Measurements from ENCODE around the gene XAGE2. TPM values are rescaled to one million over a fixed set of nuclear protein-coding genes. Genes with fewer than 3 reads are reported as not detected.

Gene XAGE2
- total and polyA plus RNA-seq, 4 experiments from 2014 or later = not detected

DNA sequence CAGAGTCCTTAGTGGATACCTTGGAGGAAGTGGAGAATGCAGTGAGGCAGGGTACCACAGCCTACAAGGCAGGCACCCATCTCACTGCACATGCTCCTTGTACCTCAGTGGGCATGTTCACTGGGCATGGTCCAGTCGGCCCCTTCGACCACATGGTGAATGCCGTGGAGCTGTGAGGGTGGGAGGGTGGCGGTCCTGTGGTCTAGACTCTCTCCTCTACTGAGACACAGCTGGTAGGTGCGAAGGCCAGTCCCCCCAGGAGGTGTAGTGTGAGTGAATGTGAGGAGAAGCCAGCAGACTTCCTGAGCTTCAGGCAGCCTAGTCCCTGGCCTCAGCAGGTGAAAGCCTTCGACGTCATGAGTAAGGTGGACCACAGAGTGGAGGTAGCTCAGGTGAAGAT, 12.2 kb downstream of the XAGE2 start:
- no peaks in the 10 kb centered on the region for H3K9me3 Mint-ChIP-seq
- H3K4me1 Mint-ChIP-seq = no peaks in the 10 kb centered on the region
- CTCF ChIA-PET (ENCODE audit: partially characterized antibody) = no interaction called here
- Histone ChIP-seq H3K36me3 (ENCODE audit: insufficient read depth, low read length) (no peaks in the 10 kb centered on the region), H3K9me3 (ENCODE audit: control insufficient read depth in 1 of 2, low read length in 2 of 2) (no peaks in the 10 kb centered on the region), H3K27me3 (ENCODE audit: insufficient read depth, low read length) (no peaks in the 10 kb centered on the region), H3K4me3 (ENCODE audit: low read length in 2 of 2) (no peak overlapping the region), H3K27ac (ENCODE audit: low read depth, low read length) (no peak overlapping the region), H3K4me1 (ENCODE audit: insufficient read depth, low read length) (no peaks in the 10 kb centered on the region)
- POLR2A ChIA-PET (ENCODE audit: partially characterized antibody) = no interaction called here
- no peak overlapping the region for H3K27ac Mint-ChIP-seq
- intact Hi-C loops (cut with micrococcal nuclease) = no loop called here
- peaks cover 2 to 8% of the 10 kb centered on the region in 2 donors for H3K27me3 Mint-ChIP-seq
- no peaks in the 10 kb centered on the region for H3K36me3 Mint-ChIP-seq
- no peak overlapping the region for H3K4me3 Mint-ChIP-seq
- DNase-seq = no peak

DNA sequence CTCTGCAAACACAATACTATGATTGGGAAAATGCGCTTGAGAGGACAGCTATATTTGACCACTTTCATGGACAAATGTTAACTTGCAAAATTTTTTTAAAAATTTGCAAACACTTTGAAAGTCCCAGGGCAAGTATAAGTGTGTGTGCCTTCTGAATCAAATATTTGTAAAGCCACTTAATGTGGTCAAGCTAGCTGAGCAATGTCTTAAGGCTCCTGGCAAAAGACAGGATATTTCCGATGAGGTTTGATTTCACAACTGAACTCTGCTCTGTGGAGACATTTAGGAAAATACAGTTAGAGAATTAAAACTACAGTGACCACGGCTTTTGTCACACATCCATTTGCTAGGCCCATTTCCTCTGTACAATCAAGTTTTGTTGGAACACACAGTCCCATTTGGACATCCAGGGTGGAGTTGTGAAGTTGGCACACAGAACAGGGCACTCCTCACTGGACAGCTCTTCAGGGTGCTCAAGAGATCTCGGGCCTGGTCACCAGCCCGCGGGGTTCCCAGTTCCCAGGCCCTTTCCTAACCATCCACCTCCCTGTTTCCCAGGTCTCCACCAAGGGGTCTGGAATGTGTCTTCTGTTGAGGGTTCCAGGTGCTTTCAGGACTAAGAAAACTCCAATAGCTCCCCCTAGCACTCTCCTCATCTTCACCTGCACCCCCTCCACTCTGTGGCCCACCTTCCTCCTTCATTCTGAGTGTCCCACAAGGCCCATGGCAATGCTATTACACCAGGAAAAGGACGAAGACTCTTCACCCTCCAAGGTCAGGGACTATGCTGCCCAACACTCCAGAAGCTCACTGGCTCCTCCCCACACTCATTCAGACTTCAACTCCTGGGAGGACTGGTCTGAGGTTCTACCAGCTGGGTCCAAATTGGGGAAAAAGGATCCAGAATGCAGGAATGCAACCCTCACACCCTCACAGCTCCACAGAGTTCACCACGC, 41.9 kb downstream of the XAGE2 start:
- no peak for DNase-seq
- Histone ChIP-seq H3K27ac (ENCODE audit: low read depth, low read length) (no peak overlapping the region), H3K36me3 (ENCODE audit: insufficient read depth, low read length) (no peaks in the 10 kb centered on the region), H3K27me3 (ENCODE audit: insufficient read depth, low read length) (no peaks in the 10 kb centered on the region), H3K9me3 (ENCODE audit: control insufficient read depth in 1 of 2, low read length in 2 of 2) (no peaks in the 10 kb centered on the region), H3K4me3 (ENCODE audit: low read length in 2 of 2) (no peak overlapping the region), H3K4me1 (ENCODE audit: insufficient read depth, low read length) (no peaks in the 10 kb centered on the region)
- no peaks in the 10 kb centered on the region for H3K36me3 Mint-ChIP-seq
- H3K27ac Mint-ChIP-seq = peak overlapping the region in 1 of 7 donors; percentile 41
- POLR2A ChIA-PET (ENCODE audit: partially characterized antibody) = no interaction called here
- no peak overlapping the region for H3K4me3 Mint-ChIP-seq
- intact Hi-C loops (cut with micrococcal nuclease) = no loop called here
- CTCF ChIA-PET (ENCODE audit: partially characterized antibody) = no interaction called here
- no peaks in the 10 kb centered on the region for H3K27me3 Mint-ChIP-seq
- no peaks in the 10 kb centered on the region for H3K9me3 Mint-ChIP-seq
- H3K4me1 Mint-ChIP-seq = no peaks in the 10 kb centered on the region

DNA sequence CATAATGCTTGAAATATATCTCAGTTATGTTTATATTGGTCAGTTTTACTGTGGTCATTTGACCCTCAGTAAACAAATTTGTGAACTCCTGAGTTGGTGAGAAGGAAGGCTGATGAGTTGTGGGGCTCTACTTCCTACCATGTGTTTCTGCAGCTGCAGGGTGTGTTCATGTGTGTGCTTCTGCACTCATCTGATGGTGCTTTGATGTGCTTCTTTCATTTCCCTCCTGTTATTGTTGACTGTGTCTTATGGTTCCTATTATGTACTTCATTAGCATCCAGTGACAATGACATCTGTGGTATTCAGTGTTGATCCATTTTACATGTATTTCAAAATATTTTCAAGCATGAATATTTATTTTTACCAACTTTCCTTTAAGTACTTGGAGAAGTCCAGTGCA, 46.5 kb downstream of the XAGE2 start:
- no peak for DNase-seq
- no peaks in the 10 kb centered on the region for H3K36me3 Mint-ChIP-seq
- Histone ChIP-seq H3K4me3 (ENCODE audit: low read length in 2 of 2) (no peak overlapping the region), H3K4me1 (ENCODE audit: insufficient read depth, low read length) (no peaks in the 10 kb centered on the region), H3K27me3 (ENCODE audit: insufficient read depth, low read length) (no peaks in the 10 kb centered on the region), H3K27ac (ENCODE audit: low read depth, low read length) (no peak overlapping the region), H3K36me3 (ENCODE audit: insufficient read depth, low read length) (no peaks in the 10 kb centered on the region), H3K9me3 (ENCODE audit: control insufficient read depth in 1 of 2, low read length in 2 of 2) (no peaks in the 10 kb centered on the region)
- H3K27me3 Mint-ChIP-seq = peaks cover 0 to 2% of the 10 kb centered on the region in 2 donors
- no peak overlapping the region for H3K27ac Mint-ChIP-seq
- H3K4me3 Mint-ChIP-seq = no peak overlapping the region
- ChIA-PET CTCF (ENCODE audit: partially characterized antibody) (no interaction called here), POLR2A (ENCODE audit: partially characterized antibody) (no interaction called here)
- H3K9me3 Mint-ChIP-seq = no peaks in the 10 kb centered on the region
- intact Hi-C loops (cut with micrococcal nuclease) = no loop called here
- H3K4me1 Mint-ChIP-seq = no peaks in the 10 kb centered on the region

DNA sequence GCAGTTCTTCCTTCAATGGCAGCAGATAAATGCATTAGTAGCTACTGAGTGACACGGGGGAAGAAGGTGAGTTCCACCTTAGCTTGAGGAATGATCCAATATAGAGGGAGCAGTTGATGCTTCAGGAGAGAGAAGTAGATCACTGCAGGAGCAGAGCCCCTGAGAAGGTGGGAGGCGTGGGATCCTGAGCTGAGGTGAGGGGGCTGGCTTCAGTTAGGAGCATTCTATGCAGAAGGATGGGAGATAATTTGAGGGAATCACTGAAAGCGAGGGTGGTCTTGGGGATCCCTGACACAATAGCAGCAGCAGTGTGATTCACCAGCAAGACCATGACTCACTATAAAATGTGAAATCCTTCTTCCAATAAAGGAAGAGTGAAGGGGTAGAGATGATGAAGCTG, 48.0 kb downstream of the XAGE2 start:
- no peaks in the 10 kb centered on the region for H3K27me3 ChIP-seq (ENCODE audit: insufficient read depth, low read length)
- Mint-ChIP-seq H3K27me3 (peaks cover 0 to 2% of the 10 kb centered on the region in 2 donors), H3K36me3 (no peaks in the 10 kb centered on the region), H3K9me3 (no peaks in the 10 kb centered on the region), H3K4me3 (no peak overlapping the region), H3K4me1 (no peaks in the 10 kb centered on the region), H3K27ac (no peak overlapping the region)
- no peaks in the 10 kb centered on the region for H3K4me1 ChIP-seq (ENCODE audit: insufficient read depth, low read length)
- H3K9me3 ChIP-seq (ENCODE audit: control insufficient read depth in 1 of 2, low read length in 2 of 2) = no peaks in the 10 kb centered on the region
- no peak overlapping the region for H3K27ac ChIP-seq (ENCODE audit: low read depth, low read length)
- ChIA-PET CTCF (ENCODE audit: partially characterized antibody) (no interaction called here), POLR2A (ENCODE audit: partially characterized antibody) (no interaction called here)
- intact Hi-C loops (cut with micrococcal nuclease) = no loop called here
- H3K4me3 ChIP-seq (ENCODE audit: low read length in 2 of 2) = no peak overlapping the region
- no peaks in the 10 kb centered on the region for H3K36me3 ChIP-seq (ENCODE audit: insufficient read depth, low read length)
- DNase-seq = no peak

DNA sequence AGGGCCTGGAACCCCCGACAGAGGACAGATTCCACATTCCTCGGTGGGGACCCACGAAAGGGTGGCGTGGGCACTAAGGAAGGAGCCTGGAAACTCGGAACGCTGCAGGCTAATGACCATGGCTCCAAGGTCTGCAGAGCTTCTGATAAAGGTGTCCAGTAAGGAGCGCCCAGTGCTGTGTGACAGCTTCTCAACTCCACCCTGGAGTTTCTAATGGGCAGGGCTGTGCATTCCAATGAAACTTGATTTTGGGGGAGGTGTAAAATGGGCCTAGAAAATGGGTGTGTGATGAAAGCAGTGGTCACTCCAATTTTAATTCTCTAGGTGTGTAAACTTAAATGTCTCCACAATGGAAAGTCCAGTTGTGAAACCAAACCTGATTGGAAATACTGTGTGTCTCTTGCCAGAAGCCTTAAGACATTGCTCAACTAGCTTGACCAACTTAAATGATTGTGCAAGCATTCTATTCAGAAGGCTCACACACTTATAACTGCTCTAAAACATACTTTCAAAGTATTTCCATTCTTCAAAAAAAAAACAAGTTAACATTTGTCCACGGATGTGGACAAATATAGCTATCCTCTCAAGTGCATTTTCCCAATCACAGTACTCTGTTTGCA, 52.1 kb downstream of the XAGE2 start:
- Mint-ChIP-seq H3K27ac (no peak overlapping the region), H3K36me3 (no peaks in the 10 kb centered on the region), H3K9me3 (no peaks in the 10 kb centered on the region), H3K4me3 (no peak overlapping the region), H3K27me3 (peaks cover 0 to 2% of the 10 kb centered on the region in 2 donors), H3K4me1 (no peaks in the 10 kb centered on the region)
- Histone ChIP-seq H3K9me3 (ENCODE audit: control insufficient read depth in 1 of 2, low read length in 2 of 2) (no peaks in the 10 kb centered on the region), H3K27me3 (ENCODE audit: insufficient read depth, low read length) (no peaks in the 10 kb centered on the region), H3K36me3 (ENCODE audit: insufficient read depth, low read length) (no peaks in the 10 kb centered on the region), H3K27ac (ENCODE audit: low read depth, low read length) (no peak overlapping the region), H3K4me3 (ENCODE audit: low read length in 2 of 2) (no peak overlapping the region), H3K4me1 (ENCODE audit: insufficient read depth, low read length) (no peaks in the 10 kb centered on the region)
- intact Hi-C loops (cut with micrococcal nuclease) = no loop called here
- POLR2A ChIA-PET (ENCODE audit: partially characterized antibody) = no interaction called here
- CTCF ChIA-PET (ENCODE audit: partially characterized antibody) = no interaction called here
- no peak for DNase-seq

DNA sequence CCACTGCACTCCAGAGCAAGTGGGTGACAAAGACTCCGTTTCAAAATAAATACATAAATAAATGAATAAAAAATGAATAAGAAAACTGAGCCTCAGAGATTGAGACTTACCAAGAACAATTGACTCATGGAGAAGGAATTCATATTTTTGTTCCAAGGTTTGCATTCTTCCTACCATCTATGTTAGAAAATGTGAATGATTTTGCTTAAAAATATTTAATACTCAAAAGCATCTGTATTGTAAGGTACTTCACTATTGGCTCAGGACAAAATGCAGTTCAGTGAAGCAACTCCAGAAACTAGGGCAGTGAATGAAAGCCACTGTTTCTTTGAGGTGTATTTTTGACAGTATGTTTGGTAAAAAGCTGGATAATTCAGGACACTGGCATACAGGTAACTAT, 54.1 kb downstream of the XAGE2 start:
- Mint-ChIP-seq H3K9me3 (no peaks in the 10 kb centered on the region), H3K27ac (no peak overlapping the region), H3K36me3 (no peaks in the 10 kb centered on the region), H3K4me3 (no peak overlapping the region), H3K27me3 (peaks cover 0 to 2% of the 10 kb centered on the region in 2 donors), H3K4me1 (no peaks in the 10 kb centered on the region)
- Histone ChIP-seq H3K4me3 (ENCODE audit: low read length in 2 of 2) (no peak overlapping the region), H3K27ac (ENCODE audit: low read depth, low read length) (no peak overlapping the region), H3K36me3 (ENCODE audit: insufficient read depth, low read length) (no peaks in the 10 kb centered on the region), H3K4me1 (ENCODE audit: insufficient read depth, low read length) (no peaks in the 10 kb centered on the region), H3K9me3 (ENCODE audit: control insufficient read depth in 1 of 2, low read length in 2 of 2) (no peaks in the 10 kb centered on the region), H3K27me3 (ENCODE audit: insufficient read depth, low read length) (no peaks in the 10 kb centered on the region)
- intact Hi-C loops (cut with micrococcal nuclease) = no loop called here
- POLR2A ChIA-PET (ENCODE audit: partially characterized antibody) = no interaction called here
- DNase-seq = no peak
- CTCF ChIA-PET (ENCODE audit: partially characterized antibody) = no interaction called here

DNA sequence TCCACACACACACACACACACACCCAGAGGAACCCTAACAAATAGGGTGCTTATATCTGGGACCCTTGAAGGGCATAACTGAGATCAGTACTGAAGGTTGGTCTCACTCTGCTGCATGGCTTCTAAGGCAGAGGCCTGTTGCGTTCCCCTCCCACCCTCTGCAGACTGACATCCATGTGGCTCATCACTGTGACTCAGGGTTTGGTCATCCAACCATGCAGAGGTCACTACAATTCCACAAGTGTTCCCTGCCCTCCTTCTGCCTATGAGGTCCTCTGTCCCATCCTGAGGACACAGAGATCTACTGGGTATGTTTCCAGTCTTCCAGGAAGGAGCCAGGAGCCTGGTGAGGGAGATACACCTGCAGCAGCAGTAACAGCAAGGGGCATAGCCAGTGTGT, 55.8 kb downstream of the XAGE2 start:
- Histone ChIP-seq H3K27me3 (ENCODE audit: insufficient read depth, low read length) (no peaks in the 10 kb centered on the region), H3K36me3 (ENCODE audit: insufficient read depth, low read length) (no peaks in the 10 kb centered on the region), H3K4me3 (ENCODE audit: low read length in 2 of 2) (no peak overlapping the region), H3K27ac (ENCODE audit: low read depth, low read length) (no peak overlapping the region), H3K4me1 (ENCODE audit: insufficient read depth, low read length) (no peaks in the 10 kb centered on the region), H3K9me3 (ENCODE audit: control insufficient read depth in 1 of 2, low read length in 2 of 2) (no peaks in the 10 kb centered on the region)
- no peaks in the 10 kb centered on the region for H3K4me1 Mint-ChIP-seq
- no peak overlapping the region for H3K4me3 Mint-ChIP-seq
- intact Hi-C loops (cut with micrococcal nuclease) = no loop called here
- no peak for DNase-seq
- CTCF ChIA-PET (ENCODE audit: partially characterized antibody) = no interaction called here
- no peak overlapping the region for H3K27ac Mint-ChIP-seq
- H3K9me3 Mint-ChIP-seq = no peaks in the 10 kb centered on the region
- no peaks in the 10 kb centered on the region for H3K27me3 Mint-ChIP-seq
- POLR2A ChIA-PET (ENCODE audit: partially characterized antibody) = no interaction called here
- no peaks in the 10 kb centered on the region for H3K36me3 Mint-ChIP-seq
